Activated T-cell treated with anti-CD3 and anti-CD28 coated beads, Interleukin-2, amount 50 U/mL, for 48 hours (primary cell): ENCODE results near the gene SGIP1.

Experiments
- DNase-seq, 2 experiments: peaks; one replicate each; pipeline ENCODE4 v3.0.0-alpha.2; 2020

SGIP1 gene

DNA sequence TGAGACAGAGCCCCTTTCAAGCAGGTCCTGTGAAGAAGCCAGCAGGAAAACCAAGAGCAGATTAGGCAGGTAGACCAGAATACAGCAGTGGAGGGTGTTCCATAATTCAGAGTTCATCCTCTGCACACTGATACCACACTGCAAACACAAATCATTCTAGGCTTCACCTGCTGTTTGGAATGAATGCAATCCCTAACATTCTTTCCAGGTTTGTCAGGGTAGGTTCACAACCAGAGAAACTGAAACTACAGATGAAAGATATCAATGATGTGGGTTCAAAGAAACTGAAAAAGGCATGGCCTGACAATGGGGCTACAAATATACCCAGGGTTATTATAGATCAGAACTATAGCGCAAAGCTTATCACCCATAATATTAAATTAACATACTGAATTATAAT lies 8.9 kb upstream of the SGIP1 start:
- DNase-seq = no peak

DNA sequence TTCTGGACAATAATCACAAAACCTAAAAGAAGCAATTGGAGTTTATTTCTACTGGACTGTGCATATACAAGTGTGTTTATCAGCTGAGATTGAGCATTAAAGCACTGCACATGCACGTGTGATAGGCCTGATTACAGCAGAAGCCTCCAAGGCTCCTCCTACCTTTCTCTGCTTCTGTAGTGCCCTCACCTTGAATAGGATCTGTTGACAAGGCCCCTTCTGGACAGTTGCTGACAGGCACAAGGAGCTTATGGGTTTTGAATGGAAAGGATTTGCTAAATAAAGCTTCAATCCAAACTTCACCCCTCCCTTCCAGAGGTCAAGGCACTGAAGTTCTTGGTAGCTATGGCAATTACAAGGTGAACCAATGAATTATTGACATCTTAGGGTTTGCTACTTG lies 7.9 kb upstream of the SGIP1 start:
- no peak for DNase-seq

DNA sequence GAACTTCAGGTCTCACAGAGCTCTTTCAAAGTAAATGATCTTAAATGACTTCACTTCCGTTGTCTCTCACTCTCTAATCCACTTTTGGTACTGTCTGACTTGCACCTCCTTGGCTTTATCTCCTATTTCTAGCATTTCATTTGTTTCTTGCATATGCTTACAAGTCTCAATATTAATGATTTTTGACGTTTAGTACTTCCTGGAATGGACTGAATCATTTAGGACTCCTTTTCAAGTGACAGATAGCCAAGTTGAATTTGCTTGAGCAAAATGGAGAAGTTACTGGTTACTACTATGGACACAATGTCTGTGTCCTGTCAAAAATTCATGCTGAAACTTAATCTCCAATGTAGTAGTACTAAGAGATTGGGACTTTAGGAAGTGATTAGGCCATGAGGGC lies 7.0 kb upstream of the SGIP1 start:
- no peak for DNase-seq

DNA sequence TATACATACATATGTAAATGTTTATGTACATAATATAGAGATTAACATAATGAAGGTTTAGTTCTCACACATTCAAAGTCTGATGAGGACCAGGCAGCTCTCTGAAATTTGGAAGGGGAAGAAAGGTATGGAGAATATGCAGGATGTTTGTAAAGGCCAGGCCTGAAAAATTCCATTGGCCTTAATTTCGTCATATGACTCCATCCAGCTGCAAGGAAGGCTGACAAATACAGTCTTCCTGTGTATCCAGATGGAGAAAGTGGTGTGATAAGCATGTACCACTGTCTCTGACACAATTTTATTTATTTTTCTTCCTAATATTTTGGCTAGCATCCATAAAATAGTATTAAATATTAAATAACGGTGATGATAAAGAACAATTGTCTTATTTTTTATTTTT lies 6.3 kb upstream of the SGIP1 start:
- DNase-seq = no peak

DNA sequence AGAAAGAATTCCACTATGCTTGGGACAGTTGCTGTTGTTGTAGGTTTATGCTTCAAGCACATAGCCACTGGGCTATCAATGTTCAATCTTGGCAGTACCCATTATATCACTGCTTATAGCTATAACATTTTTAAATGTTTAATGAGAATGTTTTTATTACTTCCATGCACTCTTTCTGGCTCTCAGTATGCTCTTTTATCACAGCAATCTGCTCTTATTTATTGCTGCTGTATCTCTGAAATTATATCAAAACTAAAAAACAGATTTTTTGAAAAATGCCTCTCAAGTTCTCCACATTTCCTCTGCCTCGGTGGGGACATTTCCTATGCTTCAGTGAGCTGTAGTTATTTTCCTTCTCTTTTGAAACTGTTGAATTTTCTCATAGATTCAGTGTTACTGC lies 5.4 kb upstream of the SGIP1 start:
- DNase-seq = no peak

DNA sequence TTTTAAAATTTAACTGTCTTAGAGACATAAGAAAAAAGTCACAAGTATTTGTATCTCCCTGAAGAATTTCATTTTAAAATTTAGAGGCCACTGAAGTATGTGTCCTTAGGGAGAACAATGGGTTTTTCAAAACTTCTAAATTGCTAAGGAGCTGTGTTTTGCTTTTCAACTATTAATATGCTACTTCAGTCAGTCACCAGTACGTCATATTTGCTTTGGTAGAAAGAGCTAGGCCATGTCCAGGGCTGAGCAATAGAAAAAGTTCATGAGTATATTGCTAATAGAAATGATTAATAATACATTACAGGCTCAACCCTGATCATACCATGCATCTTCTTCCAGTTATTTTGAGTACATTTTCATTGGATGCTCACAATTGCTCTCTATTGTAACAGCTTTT lies 1.7 kb upstream of the SGIP1 start:
- DNase-seq = no peak

DNA sequence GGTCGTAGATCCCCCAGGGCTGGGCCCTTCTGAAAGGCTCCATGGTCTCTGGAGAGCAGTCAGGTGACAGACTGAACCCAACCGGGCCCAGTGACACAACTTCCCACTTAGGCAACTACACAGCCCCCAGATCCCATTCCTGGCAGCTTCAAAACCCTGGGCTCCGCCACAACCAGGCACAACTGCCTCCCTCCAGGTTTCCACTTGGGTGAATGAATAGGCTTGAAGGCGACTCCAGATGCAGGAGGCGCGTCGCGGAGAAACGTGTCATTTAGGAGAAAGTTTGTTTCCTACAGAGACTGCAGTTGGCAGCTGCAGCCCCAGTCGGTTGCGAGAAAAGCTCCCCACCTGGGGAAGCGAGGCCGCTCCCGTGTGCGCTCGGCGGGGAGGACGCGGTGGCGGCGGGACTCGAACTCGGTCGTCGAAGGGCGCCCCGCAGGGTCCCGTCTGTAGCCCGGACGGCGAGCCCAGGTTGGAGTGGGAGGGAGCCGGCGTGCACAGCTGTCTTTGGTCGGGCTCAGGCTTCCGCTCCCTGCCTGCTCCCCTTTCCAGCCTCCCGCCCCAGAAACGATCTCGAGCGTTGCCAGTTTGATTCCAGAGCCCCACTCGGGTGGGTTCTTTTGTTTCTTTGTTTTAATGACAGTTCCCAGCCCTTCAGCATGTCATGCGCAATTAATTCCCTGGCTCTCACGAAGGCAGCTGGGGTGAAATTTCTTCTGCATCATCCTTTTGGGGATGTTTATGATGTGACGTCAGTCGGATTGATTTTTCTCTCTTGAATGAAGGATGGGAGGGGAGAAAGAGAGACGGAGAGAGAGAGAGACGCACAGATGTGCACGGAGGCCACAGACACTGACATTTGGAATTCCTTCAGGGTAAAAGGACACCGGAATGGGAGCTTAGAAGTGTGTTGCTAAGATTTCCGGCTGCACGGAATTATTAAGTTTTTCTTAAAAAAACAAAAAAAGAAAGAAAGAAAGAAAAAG lies 862 bp upstream of the SGIP1 start:
- DNase-seq = peak; percentile 24 to 32

DNA sequence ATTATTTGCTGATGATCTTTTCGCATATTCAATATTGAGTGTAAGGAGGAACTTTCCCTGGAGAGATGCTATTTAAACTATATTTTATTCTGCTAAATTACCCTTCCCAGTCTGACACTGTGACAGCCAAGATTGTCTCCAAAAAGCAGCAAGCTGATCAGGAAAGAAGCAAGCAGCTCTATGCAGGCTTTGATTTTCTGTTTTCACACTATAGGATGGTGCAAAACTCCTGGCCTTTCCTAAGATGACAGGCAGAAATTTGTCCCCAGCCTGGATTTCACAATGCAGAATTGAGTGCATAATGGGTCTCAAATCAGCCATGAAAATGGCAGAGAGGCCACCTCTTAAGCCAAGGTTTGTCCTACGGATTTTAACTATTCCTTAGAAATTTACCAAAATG lies 1.1 kb downstream of the SGIP1 start:
- no peak for DNase-seq

DNA sequence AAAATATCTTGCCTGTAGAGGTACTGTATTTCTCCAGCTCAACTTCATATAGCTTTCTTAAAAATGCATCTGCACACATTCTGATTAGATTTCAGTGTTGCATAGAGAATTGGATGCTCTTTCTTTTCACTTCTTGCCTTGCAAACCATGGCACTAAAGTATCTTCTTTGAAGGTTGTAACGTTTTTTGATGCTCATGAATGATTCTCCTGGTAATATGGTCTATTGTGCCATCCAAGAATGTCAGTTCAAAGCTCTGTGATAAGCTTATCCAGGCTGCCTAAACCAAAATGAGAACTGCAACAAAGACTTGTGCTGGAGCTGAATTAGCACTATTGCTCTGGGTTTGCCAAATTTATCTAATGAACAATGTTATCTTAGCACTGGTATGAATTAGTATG lies 1.9 kb downstream of the SGIP1 start:
- DNase-seq = no peak

DNA sequence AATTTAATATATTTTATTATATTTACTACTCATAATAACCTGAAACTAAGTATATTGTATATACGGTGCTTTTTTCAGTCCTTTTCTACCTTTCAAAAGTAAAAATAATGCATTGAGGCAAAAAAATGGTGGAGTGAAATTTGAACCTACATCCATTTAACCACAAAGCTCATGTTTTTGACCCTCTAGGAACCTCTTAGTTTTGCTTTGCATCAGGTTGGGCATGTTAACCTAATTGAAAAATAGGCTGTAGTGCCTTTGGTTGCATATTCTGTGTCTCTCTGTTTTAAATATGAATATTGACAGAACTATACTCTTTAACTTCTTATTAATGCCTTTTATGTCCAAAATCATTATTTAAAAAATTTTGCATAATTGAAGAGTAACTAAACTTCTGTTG lies 3.8 kb downstream of the SGIP1 start:
- DNase-seq = no peak

DNA sequence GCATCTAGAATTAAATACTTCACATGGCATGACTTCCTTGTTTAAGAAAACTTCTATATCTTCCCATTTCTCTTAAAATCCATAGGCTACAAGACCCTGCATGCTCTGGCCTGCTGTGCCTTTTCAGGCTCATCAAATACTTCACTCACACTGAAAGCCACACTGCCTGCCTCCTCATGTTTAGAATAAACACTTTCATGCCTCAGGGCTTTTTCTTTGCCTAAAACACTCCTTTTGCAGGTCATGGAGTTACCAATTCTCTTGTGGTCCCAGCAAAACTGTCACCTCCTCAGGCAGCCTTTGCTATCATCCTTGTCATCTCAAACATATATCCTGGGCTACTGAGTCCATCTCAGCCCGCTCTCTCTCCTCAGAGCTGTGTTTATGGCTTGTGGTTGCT lies 5.5 kb downstream of the SGIP1 start:
- no peak for DNase-seq

DNA sequence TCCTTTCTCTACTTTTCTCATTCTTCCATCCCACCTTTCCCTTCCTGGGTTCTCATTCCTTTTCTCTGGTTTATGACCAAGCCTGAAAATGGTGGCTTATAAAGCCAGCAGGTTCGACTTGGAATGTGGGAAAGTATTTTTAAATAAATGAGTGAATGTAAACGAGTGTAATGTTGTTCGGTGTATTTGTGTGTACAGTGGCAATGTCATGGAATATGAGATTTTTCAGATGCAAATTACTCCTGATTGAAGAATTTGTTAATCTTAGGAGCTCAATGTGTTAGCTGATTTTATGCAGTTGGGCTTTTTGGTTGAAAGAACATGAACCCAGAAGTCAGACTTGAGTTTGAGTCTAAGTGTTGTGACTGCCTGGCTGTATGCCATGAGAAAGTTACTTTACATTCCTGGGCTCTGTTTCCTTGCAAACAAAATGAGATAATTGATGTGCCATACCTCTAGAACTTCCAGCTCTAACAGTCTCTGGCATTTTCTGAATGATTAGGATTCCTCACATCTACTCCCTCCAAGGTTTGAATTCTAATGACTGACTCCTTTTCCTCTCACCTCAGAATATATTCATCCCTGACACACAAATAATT lies 6.6 kb downstream of the SGIP1 start:
- no peak for DNase-seq

DNA sequence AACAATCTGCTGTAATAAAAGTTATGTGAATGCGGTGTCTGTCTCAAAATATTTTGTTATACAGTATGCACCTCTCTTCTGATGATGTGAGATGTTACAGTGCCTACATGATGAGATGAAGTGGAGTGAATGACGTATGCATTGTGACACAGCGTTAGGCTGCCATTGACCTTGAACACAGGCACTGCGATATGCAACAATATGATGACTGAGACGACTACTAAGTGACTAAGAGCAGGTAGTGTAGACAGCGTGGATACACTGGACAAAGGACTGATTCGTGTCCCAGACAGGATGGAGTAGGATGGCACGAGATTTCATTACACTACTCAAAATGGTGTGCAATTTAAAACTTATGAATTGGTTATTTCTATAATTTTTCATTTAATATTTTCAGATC lies 8.4 kb downstream of the SGIP1 start:
- no peak for DNase-seq

DNA sequence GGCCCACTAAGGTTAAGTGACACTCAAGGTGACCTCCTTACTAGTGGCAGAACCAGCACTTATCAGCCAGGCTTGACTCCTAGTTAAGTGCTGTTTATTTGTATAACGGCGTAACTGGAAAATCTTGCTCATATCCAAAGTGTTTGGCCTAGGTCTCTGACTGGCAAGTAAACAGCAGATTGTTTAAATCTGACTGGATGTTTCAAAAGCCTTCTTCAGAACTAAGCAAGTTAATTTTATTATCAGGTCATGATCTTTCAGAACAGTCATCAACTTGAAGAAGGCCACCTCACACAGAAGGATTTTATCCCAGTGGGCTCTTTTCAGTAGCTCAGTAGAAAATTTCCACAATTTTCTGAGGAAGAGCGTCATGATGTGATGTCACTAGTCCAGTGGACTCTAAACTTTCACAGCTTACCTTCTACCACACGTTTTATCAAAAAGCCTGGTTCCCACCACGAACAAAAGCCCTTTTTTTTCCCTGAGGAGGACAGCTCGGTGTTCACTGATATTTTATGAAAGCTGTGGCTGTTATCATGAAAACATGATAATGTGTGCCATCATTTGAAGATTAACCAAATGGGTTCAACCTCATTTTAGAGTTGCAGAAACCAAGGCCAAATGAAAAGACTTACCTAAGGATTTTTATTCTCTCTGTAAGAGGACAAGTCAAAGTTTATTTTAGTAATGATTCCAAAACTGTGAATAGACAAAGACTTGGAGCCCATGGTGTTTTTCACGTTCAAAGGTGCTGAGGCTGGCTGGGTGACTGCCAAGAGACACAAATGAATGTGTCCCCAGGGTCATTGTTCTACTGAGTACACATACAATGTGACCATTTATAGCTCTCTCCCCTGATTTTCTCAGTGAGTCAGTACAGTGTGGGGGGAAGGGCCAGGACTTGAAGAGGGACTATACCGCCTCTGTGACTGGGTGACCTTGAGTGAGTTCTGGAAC lies 9.1 kb downstream of the SGIP1 start:
- no peak for DNase-seq

DNA sequence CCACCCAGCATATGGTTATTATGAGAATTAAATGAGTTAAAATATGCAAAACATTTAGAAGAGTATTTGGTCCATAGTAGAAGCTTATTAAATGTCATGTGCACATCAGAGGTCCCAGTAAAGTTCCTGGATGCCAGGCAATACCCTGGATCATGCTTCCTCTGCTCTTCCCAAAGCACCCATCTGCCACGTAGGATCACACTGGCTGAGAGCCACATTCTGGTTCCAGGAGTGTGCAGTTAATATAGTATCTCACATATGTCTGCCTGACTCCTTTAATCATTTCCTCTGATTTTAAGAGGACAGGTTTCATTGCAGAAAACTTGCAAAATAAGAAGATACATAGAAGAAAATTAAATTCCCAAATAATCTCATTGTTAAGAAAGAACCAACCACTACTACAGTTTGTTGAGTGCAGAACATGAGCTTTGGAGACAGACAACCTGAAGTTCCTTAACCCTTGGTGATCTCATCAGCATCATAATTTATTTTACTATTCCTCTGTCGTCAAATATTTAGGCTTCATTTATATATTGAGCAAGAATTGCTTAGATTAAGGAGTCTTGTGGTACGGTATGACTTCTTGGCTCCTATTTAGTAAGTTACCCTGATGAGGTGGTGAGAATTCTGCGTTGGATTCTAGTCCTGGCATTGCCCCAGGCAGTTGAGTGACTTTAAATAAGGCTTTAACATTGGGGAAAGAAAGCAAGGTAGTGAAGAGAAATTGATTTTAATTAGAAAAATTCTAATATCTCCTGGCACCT lies 12.3 kb downstream of the SGIP1 start:
- no peak for DNase-seq

DNA sequence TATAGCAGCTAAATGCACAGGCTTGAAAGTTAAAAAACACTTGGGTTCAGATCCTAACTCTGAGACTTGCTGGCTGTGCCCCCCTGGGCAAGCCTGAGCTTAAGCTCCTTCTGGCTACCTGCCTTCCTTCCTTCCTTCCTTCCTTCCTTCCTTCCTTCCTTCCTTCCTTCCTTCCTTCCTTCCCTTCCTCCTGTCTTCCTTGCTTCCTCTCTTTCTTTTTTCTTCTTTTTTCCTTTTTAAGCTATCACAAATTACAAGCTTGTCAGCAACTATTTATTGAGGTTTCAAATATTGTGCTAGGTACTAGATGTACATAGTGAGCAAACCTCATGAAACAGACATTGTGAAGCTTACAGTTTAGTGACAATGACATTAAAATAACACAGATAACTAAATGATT lies 15.1 kb downstream of the SGIP1 start:
- no peak for DNase-seq

DNA sequence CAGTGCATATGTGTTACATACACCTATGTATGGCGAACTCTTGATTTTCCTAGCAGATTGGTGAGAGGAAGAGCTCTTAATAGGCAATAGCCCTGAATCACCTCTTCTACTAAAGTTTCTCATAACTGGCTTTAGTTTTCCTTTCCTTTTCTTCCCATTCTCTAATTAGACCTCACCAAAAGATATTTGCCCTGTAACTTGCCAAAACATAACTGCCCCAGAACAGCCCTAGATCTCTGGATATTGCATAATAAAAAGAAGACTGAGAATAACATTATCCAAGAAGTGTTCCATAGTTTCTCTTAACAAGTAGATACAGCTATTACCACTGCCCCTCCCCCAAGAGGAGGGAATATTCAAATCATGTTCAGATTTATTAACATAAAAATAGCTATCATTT lies 16.3 kb downstream of the SGIP1 start:
- DNase-seq = no peak

DNA sequence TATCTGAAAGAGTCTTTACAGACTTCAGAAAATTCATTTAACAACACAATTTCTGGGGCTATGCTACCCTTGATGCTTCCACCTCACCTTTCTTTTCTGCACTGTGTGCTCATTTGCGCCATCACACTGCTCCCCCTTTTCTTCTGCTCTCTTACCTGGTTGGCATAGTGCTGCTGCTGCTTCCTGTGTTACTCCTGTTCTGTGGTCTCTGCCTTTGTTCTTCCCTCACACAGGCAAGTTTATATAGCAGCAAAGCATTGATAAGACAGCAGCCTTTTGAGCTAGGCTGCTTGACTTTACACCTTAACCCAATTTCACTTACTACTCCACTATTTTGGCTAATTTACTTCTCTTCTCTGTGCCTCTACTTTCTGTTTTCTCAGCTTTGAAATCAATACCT lies 18.3 kb downstream of the SGIP1 start:
- no peak for DNase-seq

DNA sequence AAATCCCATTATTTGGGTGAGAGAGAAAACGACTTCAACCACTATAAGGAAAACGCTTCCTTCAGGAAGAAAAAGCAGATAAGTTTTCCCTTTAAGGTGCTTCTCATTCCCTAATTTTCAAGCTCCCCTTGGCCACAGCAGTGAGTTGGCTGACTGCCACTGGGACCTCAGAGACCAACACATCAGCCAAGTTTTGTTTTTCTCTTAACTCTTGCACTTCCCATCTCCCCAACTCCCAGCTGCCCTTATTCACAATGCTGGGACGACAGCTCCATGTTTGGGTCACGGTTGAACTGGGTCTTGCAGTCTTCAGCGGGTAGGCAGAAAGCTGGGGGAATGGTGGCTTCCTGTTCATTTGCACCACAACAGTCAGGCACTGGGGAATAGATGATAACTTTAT lies 18.9 kb downstream of the SGIP1 start:
- DNase-seq = no peak

DNA sequence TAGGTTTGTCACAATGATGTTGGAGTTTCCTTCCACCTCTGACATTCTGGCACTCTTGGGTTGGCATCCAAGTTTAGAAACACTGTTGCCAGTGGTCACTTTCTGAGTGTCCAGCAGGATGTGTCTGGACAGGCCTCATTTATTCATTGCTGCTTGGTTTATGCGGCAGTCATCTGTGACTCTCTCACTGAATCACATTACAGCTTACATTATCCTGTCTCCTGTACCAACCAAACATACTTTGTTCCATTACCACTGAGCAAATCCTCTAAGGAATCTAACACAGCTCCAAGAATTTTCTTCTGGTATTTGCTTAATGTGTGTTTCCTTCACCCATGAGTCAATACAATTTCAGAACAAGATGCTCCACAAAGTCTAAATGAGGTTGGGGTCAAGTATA lies 19.9 kb downstream of the SGIP1 start:
- no peak for DNase-seq

DNA sequence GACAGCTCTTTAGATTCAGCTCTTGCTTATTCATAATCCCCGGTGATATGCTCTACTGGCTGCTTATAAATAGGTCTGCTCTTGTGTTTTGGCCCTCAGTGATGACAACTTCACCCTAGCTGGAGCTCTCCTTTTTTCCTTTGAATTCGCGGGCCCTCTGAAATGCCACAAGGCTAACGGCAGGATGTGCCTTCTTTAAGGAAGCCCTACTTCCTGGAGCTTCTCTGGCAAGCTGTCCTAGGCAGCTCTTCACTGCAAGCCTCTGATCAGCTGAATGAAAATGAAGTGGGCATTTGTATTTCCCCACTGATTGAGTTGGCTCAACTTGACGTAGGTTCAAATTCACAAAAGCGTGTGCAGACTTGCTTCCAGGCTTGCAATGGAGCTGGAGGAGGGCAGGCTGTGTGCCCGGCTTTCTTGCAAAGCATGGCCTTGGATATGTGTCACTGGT lies 22.2 kb downstream of the SGIP1 start:
- no peak for DNase-seq

DNA sequence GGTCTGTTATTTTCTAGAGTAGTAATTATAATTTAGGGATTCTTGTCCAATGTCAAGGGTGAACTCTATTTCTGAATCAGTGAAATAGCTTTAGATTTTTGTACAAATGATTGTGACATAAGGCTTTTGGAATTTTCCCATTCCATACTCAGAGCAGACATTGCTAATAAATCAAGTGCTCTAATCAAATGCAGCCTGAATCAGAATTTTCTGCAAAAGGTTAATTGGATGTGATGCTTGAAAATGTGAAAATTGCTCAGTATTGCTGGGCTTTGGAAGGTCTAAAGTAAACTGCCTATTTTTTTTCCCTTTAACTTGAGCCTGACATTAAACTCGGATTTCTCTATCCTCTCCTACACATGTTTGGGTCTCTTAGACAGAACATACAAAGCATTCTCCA lies 23.2 kb downstream of the SGIP1 start:
- DNase-seq = no peak

DNA sequence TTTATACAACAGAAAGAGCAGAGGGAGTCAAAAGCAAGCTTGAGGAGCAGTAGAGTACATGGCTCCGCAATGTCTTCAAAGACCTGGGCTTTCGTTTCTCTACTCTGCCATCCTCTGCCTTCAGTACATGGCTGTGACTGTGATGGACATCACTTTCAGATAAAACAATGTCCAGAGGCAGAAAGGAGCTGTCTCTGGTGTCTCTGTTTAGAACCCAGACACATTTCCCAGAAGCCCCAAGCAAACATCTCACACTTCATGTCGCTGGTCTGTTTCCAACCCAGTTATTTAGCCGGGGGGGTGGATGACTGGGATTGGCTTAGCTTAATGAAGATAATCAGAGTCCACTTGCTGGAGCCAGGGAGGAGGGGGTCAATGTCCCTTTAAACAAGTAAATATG lies 25.6 kb downstream of the SGIP1 start:
- DNase-seq = no peak
